K562 (cell line): ENCODE data around the gene SAMD14. TPM values are rescaled to one million over a fixed set of nuclear protein-coding genes. Genes with fewer than 3 reads are reported as not detected.

Source experiments
- ATAC-seq: fragments of 200-7000 bp; cut with Tn5 transposase; 3 replicates; pipeline ENCODE4 v1.9.1; 2020; ENCODE audit warnings: moderate library complexity
- BruUV-seq: library from RNA; stranded (reverse); fragments of 400-500 nt; replicated peaks from 2 replicates; lab custom pipeline; 2021; lab: Mats Ljungman, UMichigan
- CTCF ChIA-PET: fragments of 300-600 bp; formaldehyde crosslinking; extraction: SDS; loops from one replicate; lab custom pipeline; 2021; ENCODE audit warnings: low intra/inter-chr PET ratio; lab: Yijun Ruan, JAX
- POLR2A ChIA-PET: fragments of 300-600, 350-650 bp; sonication (Branson Sonifier 250); formaldehyde crosslinking; extraction: SDS; loops from one replicate; lab custom pipeline; 2021; ENCODE audit warnings: antibody characterized with exemption, inconsistent platforms; lab: Yijun Ruan, JAX
- DNase-seq, 4 experiments: peaks; one replicate each; pipeline versions ENCODE4 v3.0.0 to v3.0.0-alpha.2; 2011 to 2018; ENCODE audit warnings: low spot score in 3 of 4, mixed read lengths in 3 of 4; ENCODE audit errors: extremely low read depth in 1 of 4
- FAIRE-seq: peaks from 2 replicates; lab custom pipeline; 2011; peaks lifted over from hg19 to GRCh38; lab: Jason Lieb, UNC
- H2AFZ ChIP-seq: 2 replicates; pipeline ENCODE4 v1.6.0; 2011; ENCODE audit warnings: low read depth, low read length, control low read depth, inconsistent platforms
- H3K27ac ChIP-seq: fragments of 200-600 bp; 3 replicates; pipeline ENCODE4 v1.8.0; 2011; ENCODE audit warnings: low read depth, mild to moderate bottlenecking, control low read depth, inconsistent platforms, low read length, moderate library complexity, mixed read lengths; ENCODE audit errors: extremely low read depth
- H3K27me3 ChIP-seq, 2 experiments: fragments of 300-600 bp in 1 of 2; 2 replicates in 1 of 2; 3 replicates in 1 of 2; pipeline versions ENCODE4 v1.6.0 to v1.8.0; 2011; ENCODE audit warnings: inconsistent platforms in 2 of 2, low read length in 2 of 2, mild to moderate bottlenecking in 1 of 2, mixed read lengths in 1 of 2, moderate library complexity in 1 of 2; ENCODE audit not compliant: control insufficient read depth in 2 of 2, insufficient read depth in 2 of 2
- H3K36me3 ChIP-seq: fragments of 300-600 bp; 3 replicates; pipeline ENCODE4 v1.8.0; 2011; ENCODE audit warnings: mild to moderate bottlenecking, low read length, inconsistent platforms; ENCODE audit not compliant: control insufficient read depth, insufficient read depth
- H3K4me1 ChIP-seq, 2 experiments: fragments of 200-600 bp in 1 of 2; replicated peaks in 1 of 2; 2 replicates in 1 of 2; 3 replicates in 1 of 2; pipeline versions ENCODE4 v1.5.1 to v1.8.0; 2011; ENCODE audit warnings: inconsistent platforms in 2 of 2, low read length in 2 of 2, mild to moderate bottlenecking in 1 of 2, mixed read lengths in 1 of 2, moderate library complexity in 1 of 2; ENCODE audit not compliant: control insufficient read depth in 2 of 2, insufficient read depth in 2 of 2
- H3K4me2 ChIP-seq: 2 replicates; pipeline ENCODE4 v1.6.1; 2011; ENCODE audit warnings: low read length, control low read depth, inconsistent platforms, mixed read lengths; ENCODE audit not compliant: insufficient read depth
- H3K4me3 ChIP-seq: fragments of 200-600 bp; sonication (generic), shearing (Covaris generic); 2 replicates; pipeline ENCODE4 v1.5.1; 2016; ENCODE audit warnings: control low read depth, inconsistent platforms
- H3K79me2 ChIP-seq: fragments of 200-600 bp; 3 replicates; pipeline ENCODE4 v1.8.0; 2011; ENCODE audit warnings: low read length, inconsistent platforms; ENCODE audit not compliant: control insufficient read depth, insufficient read depth
- H3K9ac ChIP-seq, 2 experiments: 2 replicates each; pipeline versions ENCODE4 v1.6.0 to v1.6.1; 2011; ENCODE audit warnings: low read depth in 2 of 2, low read length in 2 of 2, control low read depth in 1 of 2, inconsistent platforms in 1 of 2, mild to moderate bottlenecking in 1 of 2, mixed read lengths in 1 of 2; ENCODE audit not compliant: insufficient read depth in 1 of 2
- H3K9me1 ChIP-seq: one replicate; pipeline ENCODE4 v1.6.0; 2011; ENCODE audit warnings: inconsistent platforms, mild to moderate bottlenecking, low read length, moderate library complexity; ENCODE audit not compliant: control insufficient read depth, insufficient read depth
- H3K9me3 ChIP-seq: replicated peaks from 2 replicates; pipeline ENCODE4 v1.5.1; 2011; ENCODE audit warnings: low read depth, low read length, inconsistent platforms; ENCODE audit not compliant: control insufficient read depth, insufficient read depth
- H4K20me1 ChIP-seq: replicated peaks from 2 replicates; pipeline ENCODE4 v1.6.1; 2011; ENCODE audit warnings: low read length, inconsistent platforms, mixed read lengths; ENCODE audit not compliant: control insufficient read depth, insufficient read depth
- ATF2 ChIP-seq: sonication (generic); formaldehyde crosslinking; IDR thresholded peaks from 2 replicates; pipeline ENCODE4 v1.8.1; 2022; ENCODE audit warnings: missing genetic modification reagents
- BCOR ChIP-seq: fragments of 450-650 bp; IDR thresholded peaks from 2 replicates; pipeline ENCODE4 v1.6.1; 2016
- HIVEP1 ChIP-seq: fragments of 250-450 bp; sonication (Bioruptor Pico); IDR thresholded peaks from 2 replicates; pipeline ENCODE4 v1.4.0; 2020; ENCODE audit warnings: mild to moderate bottlenecking
- RNF2 ChIP-seq: sonication (generic); IDR thresholded peaks from 2 replicates; pipeline ENCODE4 v1.6.1; 2016
- ZBTB33 ChIP-seq: sonication (generic); formaldehyde crosslinking; IDR thresholded peaks from 2 replicates; pipeline ENCODE4 v1.8.1; 2023; ENCODE audit warnings: mild to moderate bottlenecking, missing genetic modification reagents
- ZFP36 ChIP-seq: fragments of 150-350 bp; IDR thresholded peaks from 2 replicates; pipeline ENCODE4 v1.6.1; 2018; ENCODE audit warnings: low read length, low read depth; ENCODE audit not compliant: partially characterized antibody
- ZNF436 ChIP-seq: fragments of 250-450, 450-650 bp; sonication (Bioruptor Pico); formaldehyde crosslinking; IDR thresholded peaks from 2 replicates; pipeline ENCODE4 v1.7.0; 2020; ENCODE audit warnings: mild to moderate bottlenecking
- WGBS: fragments of 100-300 bp; shearing (Covaris generic); methylation state at CpG from one replicate; pipeline ENCODE4 v1.1.6; 2016; ENCODE audit warnings: low coverage, mixed read lengths; ENCODE audit not compliant: insufficient coverage; ENCODE audit errors: missing lambda C conversion rate; 5-methylcytosine and 5-hydroxymethylcytosine counted together
- in situ Hi-C: fragments of 300-500 bp; cut with MboI; formaldehyde crosslinking; loops from 4 replicates; pipeline ENCODE4 v1.15.0; 2018; ENCODE audit warnings: inconsistent platforms, mixed read lengths
- intact Hi-C: fragments of 100-400 bp; cut with micrococcal nuclease; formaldehyde crosslinking; loops from 2 replicates; pipeline ENCODE4 v1.14.2; 2022
- polyA plus RNA-seq, 8 experiments: library from polyadenylated mRNA; depleted of rRNA in 4 of 8; stranded (reverse) in 5 of 8; unstranded in 3 of 8; fragments of >200 nt; fragmentation: Nextera tagmentation in 2 of 8; fragmentation: Illumina TruSeq in 1 of 8; extraction: Ambion mirVana in 2 of 8; extraction: Trizol in 1 of 8; gene quantifications; 2 replicates each; pipeline versions ENCODE4 v1.2.1 to v1.2.3, GENCODE V29; 2011 to 2014; ENCODE audit warnings: inconsistent platforms in 1 of 8, missing spikeins in 1 of 8
- total RNA-seq, 7 experiments: library from RNA; depleted of rRNA in 6 of 7; stranded (reverse); fragments of >200 nt in 6 of 7; fragmentation: Illumina TruSeq in 2 of 7; extraction: Trizol in 2 of 7; gene quantifications; 2 replicates each; pipeline versions ENCODE4 v1.2.1 to v1.2.3, GENCODE V29; 2011 to 2021; ENCODE audit warnings: low replicate concordance in 1 of 7

The SAMD14 gene
- total and polyA plus RNA-seq, 9 of the 15 experiments (the other 6 are each of a cell fraction or from before 2014, with no cell fraction given) = 0.04 to 0.07 TPM; not detected in 7

- TF ChIP-seq ATF2 (CRISPR knock-in tag) = no peak
- TF ChIP-seq HIVEP1 = no peak
Measured at GRCh38 chr17:50114849-50115357, 15.1 kb downstream of the SAMD14 start (continued).

- Histone ChIP-seq H3K79me2 (no peaks in the 10 kb centered on the region), H3K4me1 (peaks cover 0 to 46% of the 10 kb centered on the region in 2 experiments), H4K20me1 (peaks cover 9% of the 10 kb centered on the region)
- TF ChIP-seq RNF2 = no peak
- peak; percentile 63 for TF ChIP-seq ZBTB33
- TF ChIP-seq ZNF436 (CRISPR knock-in tag) = 0 out of 2 replicates have a peak, but pooled peaks have one; percentile 18
- TF ChIP-seq BCOR = peak; percentile 6; the same call in 1 of the 2 replicates
- peak; percentile 92 for TF ChIP-seq ZFP36
- TF ChIP-seq, all 486 proteins: peak for 4
- Histone ChIP-seq H3K4me2 (no peak overlapping the region), H2AFZ (no peak overlapping the region), H3K9me1 (no peaks in the 10 kb centered on the region), H3K9ac (no peak overlapping the region), H3K27ac (no peak overlapping the region), H3K36me3 (no peaks in the 10 kb centered on the region), H3K4me3 (no peak overlapping the region), H3K9me3 (no peaks in the 10 kb centered on the region), H3K27me3 (peaks cover 16 to 25% of the 10 kb centered on the region in 2 experiments; a peak in 4 of 5 replicates)
- ATAC-seq = no peak
- in situ Hi-C loops = no loop called here
- POLR2A ChIA-PET = interaction anchor here (0.6 to 0.9 kb wide), 3 partner anchors 9 to 231 kb away, joined by 3 to 4 read pairs (median 4); partner anchors contain the start of gene XYLT2
- intact Hi-C loops = loop anchor here (2.0 kb wide), 1 partner anchor 84 kb away; no protein-coding TSS in a partner anchor
- CTCF ChIA-PET = interaction anchor here (0.7 kb wide), 1 partner anchor 10 kb away, joined by 3 read pairs; no protein-coding TSS in a partner anchor
- WGBS = 54% methylated on average over 4 of the region's 4 CpGs
- DNase-seq = no peak
- no TSS peak for BruUV-seq
- no peak for FAIRE-seq
Measured at GRCh38 chr17:50114401-50114800, 15.6 kb downstream of the SAMD14 start.
